Neutrophil (primary cell): Measurements from ENCODE around the gene PAPPA2.
"Not testable (repeated sequence)": the region's sequence is repeated elsewhere in the genome, so short reads cannot be mapped to it uniquely, and the experiment has no call there.

Source experiments
- H3K27ac ChIP-seq: fragments of 200-600 bp; sonication (generic); 2 replicates; pipeline ENCODE4 v1.5.1; 2016; ENCODE audit warnings: mild to moderate bottlenecking, moderate library complexity
- H3K27me3 ChIP-seq: fragments of 200-600 bp; sonication (generic); 2 replicates; pipeline ENCODE4 v1.6.0; 2016; ENCODE audit warnings: mild to moderate bottlenecking
- H3K36me3 ChIP-seq: fragments of 200-600 bp; sonication (generic); 2 replicates; pipeline ENCODE4 v1.5.1; 2017
- H3K4me1 ChIP-seq, 2 experiments: fragments of 200-600 bp in 1 of 2; sonication (generic) in 1 of 2; 1 replicate in 1 of 2; 2 replicates in 1 of 2; pipeline versions ENCODE4 v1.5.1 to v1.6.1; 2013 to 2016; ENCODE audit warnings: low read depth in 1 of 2, low read length in 1 of 2, mild to moderate bottlenecking in 1 of 2, moderate library complexity in 1 of 2; ENCODE audit not compliant: control insufficient read depth in 1 of 2, insufficient read depth in 1 of 2
- H3K4me3 ChIP-seq, 2 experiments: fragments of 200-600 bp in 1 of 2; sonication (generic) in 1 of 2; 1 replicate in 1 of 2; 2 replicates in 1 of 2; pipeline ENCODE4 v1.5.1; 2013 to 2016; ENCODE audit warnings: low read depth in 1 of 2, low read length in 1 of 2, mild to moderate bottlenecking in 1 of 2, moderate library complexity in 1 of 2
- H3K9me3 ChIP-seq: fragments of 200-600 bp; sonication (generic); 2 replicates; pipeline ENCODE4 v1.5.1; 2016
- TF ChIP-seq, protein P1 (sequence below): fragments of 200-600 bp; sonication (generic); IDR thresholded peaks from 2 replicates; pipeline ENCODE4 v1.5.1; 2016; ENCODE audit warnings: antibody characterized with exemption

Gene PAPPA2

DNA sequence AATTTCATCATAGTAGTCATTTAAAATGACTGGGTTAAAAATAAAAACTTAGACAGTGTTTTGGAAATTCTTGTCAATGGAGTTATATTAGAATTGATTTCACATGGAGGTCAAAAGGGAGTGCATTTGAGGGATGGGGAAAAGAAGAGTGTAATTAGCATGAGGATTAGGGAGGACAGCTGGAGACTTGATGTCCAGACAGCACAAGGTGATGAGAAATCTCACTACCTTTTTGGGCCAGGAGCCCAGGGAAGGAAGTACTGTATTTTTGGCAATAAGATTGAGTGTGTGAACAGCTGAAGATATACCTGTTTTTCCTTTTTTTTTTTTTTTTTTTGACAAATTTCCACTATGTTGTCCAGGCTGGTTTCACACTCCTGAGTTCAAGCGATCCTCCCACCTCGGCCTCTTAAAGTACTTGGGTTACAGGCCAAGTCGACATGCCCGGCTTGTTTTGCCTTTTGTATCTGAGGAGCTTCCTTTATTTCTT lies 163.6 kb downstream of the PAPPA2 start:
- Histone ChIP-seq H3K9me3 (no peaks in the 10 kb centered on the region), H3K27ac (no peak overlapping the region), H3K27me3 (no peaks in the 10 kb centered on the region), H3K36me3 (no peaks in the 10 kb centered on the region), H3K4me1 (no peaks in the 10 kb centered on the region), H3K4me3 (no peak overlapping the region)
- TF ChIP-seq, protein P1, sequence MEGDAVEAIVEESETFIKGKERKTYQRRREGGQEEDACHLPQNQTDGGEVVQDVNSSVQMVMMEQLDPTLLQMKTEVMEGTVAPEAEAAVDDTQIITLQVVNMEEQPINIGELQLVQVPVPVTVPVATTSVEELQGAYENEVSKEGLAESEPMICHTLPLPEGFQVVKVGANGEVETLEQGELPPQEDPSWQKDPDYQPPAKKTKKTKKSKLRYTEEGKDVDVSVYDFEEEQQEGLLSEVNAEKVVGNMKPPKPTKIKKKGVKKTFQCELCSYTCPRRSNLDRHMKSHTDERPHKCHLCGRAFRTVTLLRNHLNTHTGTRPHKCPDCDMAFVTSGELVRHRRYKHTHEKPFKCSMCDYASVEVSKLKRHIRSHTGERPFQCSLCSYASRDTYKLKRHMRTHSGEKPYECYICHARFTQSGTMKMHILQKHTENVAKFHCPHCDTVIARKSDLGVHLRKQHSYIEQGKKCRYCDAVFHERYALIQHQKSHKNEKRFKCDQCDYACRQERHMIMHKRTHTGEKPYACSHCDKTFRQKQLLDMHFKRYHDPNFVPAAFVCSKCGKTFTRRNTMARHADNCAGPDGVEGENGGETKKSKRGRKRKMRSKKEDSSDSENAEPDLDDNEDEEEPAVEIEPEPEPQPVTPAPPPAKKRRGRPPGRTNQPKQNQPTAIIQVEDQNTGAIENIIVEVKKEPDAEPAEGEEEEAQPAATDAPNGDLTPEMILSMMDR = no peak

- no peaks in the 10 kb centered on the region for H3K36me3 ChIP-seq
- no peak overlapping the region for H3K27ac ChIP-seq
- no peaks in the 10 kb centered on the region for H3K27me3 ChIP-seq
- H3K4me3 ChIP-seq = no peak overlapping the region
- TF ChIP-seq, protein P1 = no peak
- H3K4me1 ChIP-seq = no peaks in the 10 kb centered on the region
- no peaks in the 10 kb centered on the region for H3K9me3 ChIP-seq
Measured at GRCh38 chr1:176628775-176629174, 165.8 kb downstream of the PAPPA2 start.

DNA sequence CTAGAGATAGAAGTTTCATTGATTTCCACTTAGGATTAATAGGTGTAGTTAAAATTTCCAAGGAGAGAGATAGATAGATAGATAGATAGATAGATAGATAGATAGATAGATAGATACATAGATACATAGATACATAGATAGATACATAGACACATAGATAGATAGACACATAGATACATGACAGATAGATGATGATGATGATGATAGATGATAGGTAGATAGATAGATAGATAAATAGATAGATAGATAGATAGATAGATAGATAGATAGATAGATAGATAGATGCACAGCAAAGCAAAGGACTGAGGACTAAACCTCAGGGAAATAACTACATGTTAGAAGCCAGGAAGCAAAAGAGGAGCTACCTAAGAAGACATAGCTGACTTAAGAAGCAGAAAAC lies 171.8 kb downstream of the PAPPA2 start:
- not testable (repeated sequence) for H3K4me3 ChIP-seq, H3K27ac ChIP-seq, H3K36me3 ChIP-seq, H3K27me3 ChIP-seq, H3K9me3 ChIP-seq, H3K4me1 ChIP-seq

- TF ChIP-seq, protein P1 = no peak
- Histone ChIP-seq H3K4me3 (no peak overlapping the region), H3K27me3 (no peaks in the 10 kb centered on the region), H3K4me1 (no peaks in the 10 kb centered on the region), H3K27ac (no peak overlapping the region), H3K36me3 (no peaks in the 10 kb centered on the region), H3K9me3 (no peaks in the 10 kb centered on the region)
Measured at GRCh38 chr1:176638713-176639526, 175.9 kb downstream of the PAPPA2 start.

- Histone ChIP-seq H3K36me3 (no peaks in the 10 kb centered on the region), H3K4me3 (no peak overlapping the region), H3K4me1 (no peaks in the 10 kb centered on the region)
Measured at GRCh38 chr1:176643536-176643935, 180.6 kb downstream of the PAPPA2 start.

GRCh38 chr1:176648556-176648955 lies 185.6 kb downstream of the PAPPA2 start:
- Histone ChIP-seq H3K4me3 (no peak overlapping the region), H3K27ac (no peak overlapping the region), H3K27me3 (no peaks in the 10 kb centered on the region), H3K9me3 (no peaks in the 10 kb centered on the region), H3K36me3 (no peaks in the 10 kb centered on the region), H3K4me1 (no peaks in the 10 kb centered on the region)
- TF ChIP-seq, protein P1 = no peak

More at GRCh38 chr1:176643536-176643935, 180.6 kb downstream of the PAPPA2 start:
- TF ChIP-seq, protein P1 = no peak
- Histone ChIP-seq H3K27me3 (no peaks in the 10 kb centered on the region), H3K27ac (no peak overlapping the region), H3K9me3 (no peaks in the 10 kb centered on the region)
